ENCODE results near the gene GRM4. TPM values are rescaled to one million over a fixed set of nuclear protein-coding genes. Genes with fewer than 3 reads are reported as not detected.

GRM4 gene
- total and polyA plus RNA-seq, 11 donors = 0.20 TPM; not detected in 10

DNA sequence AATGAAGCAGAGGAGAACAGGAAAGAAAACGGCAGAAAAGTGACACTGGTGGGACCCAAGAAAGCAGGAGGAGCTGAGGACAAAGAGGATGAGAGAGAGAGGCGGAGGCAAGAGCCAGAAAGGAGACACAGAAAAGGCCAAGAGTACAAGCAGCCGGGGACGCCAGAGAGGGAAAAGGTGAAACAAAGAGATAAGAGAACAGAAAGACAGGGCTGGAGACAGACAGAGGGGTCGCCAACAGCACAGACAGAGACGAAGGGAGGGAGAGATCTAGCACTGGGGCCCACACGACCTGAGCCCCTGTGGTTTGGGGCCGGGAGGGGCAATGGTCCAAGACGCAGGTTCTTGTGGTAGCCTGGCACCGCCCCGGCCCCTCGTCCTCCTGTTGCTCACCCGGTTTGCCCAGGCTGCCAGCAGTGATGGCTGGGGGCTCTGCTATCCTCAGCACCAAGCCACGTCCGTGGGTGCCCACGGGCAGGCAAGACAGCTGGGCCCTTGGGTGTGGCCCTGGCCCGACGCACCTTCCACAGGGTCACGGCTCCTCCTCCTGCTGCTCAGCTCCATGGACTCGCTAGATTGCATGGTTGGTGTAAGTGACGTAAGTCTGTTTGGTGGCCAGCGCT, 123.5 kb downstream of the GRM4 start:
- WGBS, 4 donors = 49 to 64% (median 55%) methylated on average over 14 to 22 of the region's 22 CpGs
- intact Hi-C loops (cut with DNase I) = loop anchor here in 2 of 10 donors (10.0 kb wide), 1 partner anchor 438 kb away; the partner anchor contains the start of gene BAK1 (in 2 of the 2)
- peaks cover 0 to 50% (median 3%) of the 10 kb centered on the region in 9 donors for H3K27me3 ChIP-seq

GRCh38 chr6:34021554-34022190, 124.2 kb downstream of the GRM4 start:
- H3K27me3 ChIP-seq = peaks cover 0 to 44% (median 3%) of the 10 kb centered on the region in 9 donors
- intact Hi-C loops (cut with DNase I) = loop anchor here in 2 of 10 donors (10.0 kb wide), 1 partner anchor 437 kb away; the partner anchor contains the start of gene BAK1 (in 2 of the 2)
- ATAC-seq (no peak), DNase-seq (peak in 1 of 5 donors; percentile 42)
- H3K4me3 ChIP-seq = no peak overlapping the region
- TF ChIP-seq POLR2A (IDR thresholded peaks at IDR 0.05) (no peak), CTCF (IDR thresholded peaks at IDR 0.05) (no peak)
- no peak overlapping the region for H3K27ac ChIP-seq
- peaks cover 0 to 3% (median 0%) of the 10 kb centered on the region in 12 donors for H3K9me3 ChIP-seq
- no peaks in the 10 kb centered on the region for H3K4me1 ChIP-seq
- no peaks in the 10 kb centered on the region for H3K36me3 ChIP-seq
- WGBS, 4 donors = 65 to 75% (median 68%) methylated on average over 19 of the region's 19 CpGs

More for the DNA sequence above, 123.5 kb downstream of the GRM4 start:
- no peak for TF ChIP-seq CTCF (IDR thresholded peaks at IDR 0.05)
- no peak for TF ChIP-seq POLR2A (IDR thresholded peaks at IDR 0.05)
- Histone ChIP-seq H3K4me3 (no peak overlapping the region), H3K9me3 (peaks cover 0 to 3% (median 0%) of the 10 kb centered on the region in 12 donors), H3K36me3 (no peaks in the 10 kb centered on the region), H3K4me1 (no peaks in the 10 kb centered on the region), H3K27ac (no peak overlapping the region)
- ATAC-seq (no peak), DNase-seq (peak in 1 of 5 donors; percentile 37)

GRCh38 chr6:34020807-34021553, 124.9 kb downstream of the GRM4 start:
- H3K27me3 ChIP-seq = peaks cover 0 to 37% (median 3%) of the 10 kb centered on the region in 9 donors
- DNase-seq (peak in 1 of 5 donors; percentile 47), ATAC-seq (no peak)
- TF ChIP-seq CTCF (IDR thresholded peaks at IDR 0.05) = no peak
- no peak for TF ChIP-seq POLR2A (IDR thresholded peaks at IDR 0.05)
- peaks cover 0 to 3% (median 0%) of the 10 kb centered on the region in 12 donors for H3K9me3 ChIP-seq
- WGBS, 4 donors = 62 to 77% (median 75%) methylated on average over 8 to 17 of the region's 17 CpGs
- H3K27ac ChIP-seq = no peak overlapping the region
- H3K4me3 ChIP-seq = no peak overlapping the region
- no peaks in the 10 kb centered on the region for H3K4me1 ChIP-seq
- H3K36me3 ChIP-seq = no peaks in the 10 kb centered on the region
- intact Hi-C loops (cut with DNase I) = loop anchor here in 2 of 10 donors (10.0 kb wide), 1 partner anchor 436 kb away; the partner anchor contains the start of gene BAK1 (in 2 of the 2)

All from heart left ventricle (tissue), 16 donors.